ENCODE data around the gene LHX2. TPM values are rescaled to one million over a fixed set of nuclear protein-coding genes. Genes with fewer than 3 reads are reported as not detected.
A peak's percentile ranks its signal among the peaks of the same experiment; 100 is the strongest.

Gene LHX2
- total and polyA plus RNA-seq, 5 donors: 0.07 to 0.17 TPM; not detected in 3

GRCh38 chr9:124036578-124036977, 25.0 kb downstream of the LHX2 start:
- H3K4me1 ChIP-seq (ENCODE audit: control insufficient read depth, insufficient read depth, low read length): peaks cover 2% of the 10 kb centered on the region
- no peak for DNase-seq
- no peak for ATAC-seq
- no peaks in the 10 kb centered on the region for H3K9me3 ChIP-seq (ENCODE audit: control insufficient read depth, low read length)
- H3K4me3 ChIP-seq (ENCODE audit: low read length): no peak overlapping the region
- H3K27me3 ChIP-seq (ENCODE audit: control insufficient read depth, insufficient read depth): no peaks in the 10 kb centered on the region
- no peak overlapping the region for H3K27ac ChIP-seq (ENCODE audit: low read length)
- WGBS: 96% methylated on average over 1 of the region's 1 CpG
- intact Hi-C loops (cut with DNase I): loop anchor here in 1 of 4 donors (10.0 kb wide), 1 partner anchor 322 kb away; no protein-coding TSS in a partner anchor

GRCh38 chr9:124037790-124038189, 26.2 kb downstream of the LHX2 start:
- no peak overlapping the region for H3K4me3 ChIP-seq (ENCODE audit: low read length)
- no peaks in the 10 kb centered on the region for H3K9me3 ChIP-seq (ENCODE audit: control insufficient read depth, low read length)
- WGBS: 60% methylated on average over 6 of the region's 6 CpGs
- DNase-seq (no peak), ATAC-seq (no peak)
- H3K4me1 ChIP-seq (ENCODE audit: control insufficient read depth, insufficient read depth, low read length): peaks cover 2% of the 10 kb centered on the region
- H3K27ac ChIP-seq (ENCODE audit: low read length): no peak overlapping the region
- no peaks in the 10 kb centered on the region for H3K27me3 ChIP-seq (ENCODE audit: control insufficient read depth, insufficient read depth)
- intact Hi-C loops (cut with DNase I): loop anchor here in 1 of 4 donors (10.0 kb wide), 1 partner anchor 323 kb away; no protein-coding TSS in a partner anchor

GRCh38 chr9:124038239-124038638, 26.7 kb downstream of the LHX2 start:
- Histone ChIP-seq H3K4me1 (ENCODE audit: control insufficient read depth, insufficient read depth, low read length) (peaks cover 2% of the 10 kb centered on the region), H3K9me3 (ENCODE audit: control insufficient read depth, low read length) (no peaks in the 10 kb centered on the region), H3K27ac (ENCODE audit: low read length) (no peak overlapping the region), H3K27me3 (ENCODE audit: control insufficient read depth, insufficient read depth) (no peaks in the 10 kb centered on the region), H3K4me3 (ENCODE audit: low read length) (no peak overlapping the region)
- DNase-seq: no peak
- ATAC-seq: no peak
- WGBS: 28% methylated on average over 6 of the region's 6 CpGs
- intact Hi-C loops (cut with DNase I): loop anchor here in 1 of 4 donors (10.0 kb wide), 1 partner anchor 323 kb away; no protein-coding TSS in a partner anchor

- no peak overlapping the region for H3K27ac ChIP-seq (ENCODE audit: low read length)
- ATAC-seq (no peak), DNase-seq (no peak)
- peaks cover 2% of the 10 kb centered on the region for H3K4me1 ChIP-seq (ENCODE audit: control insufficient read depth, insufficient read depth, low read length)
- no peaks in the 10 kb centered on the region for H3K27me3 ChIP-seq (ENCODE audit: control insufficient read depth, insufficient read depth)
- no peak overlapping the region for H3K4me3 ChIP-seq (ENCODE audit: low read length)
- intact Hi-C loops (cut with DNase I): loop anchor here in 1 of 4 donors (10.0 kb wide), 1 partner anchor 324 kb away; no protein-coding TSS in a partner anchor
- no peaks in the 10 kb centered on the region for H3K9me3 ChIP-seq (ENCODE audit: control insufficient read depth, low read length)
- 77% methylated on average over 9 of the region's 9 CpGs for whole genome bisulfite sequencing
These were observed 27.4 kb downstream of the LHX2 start for GRCh38 chr9:124038790-124039633.

GRCh38 chr9:124040186-124040931, 28.8 kb downstream of the LHX2 start:
- intact Hi-C loops (cut with DNase I): loop anchor here in 3 of 4 donors (5.0 to 10.0 kb wide), 3 partner anchors 493 to 626 kb away; no protein-coding TSS in a partner anchor
- ATAC-seq (peak in 1 of 2 donors; percentile 5), DNase-seq (no peak)
- Histone ChIP-seq H3K4me3 (ENCODE audit: low read length) (peak overlapping the region; percentile 50), H3K27me3 (ENCODE audit: control insufficient read depth, insufficient read depth) (no peaks in the 10 kb centered on the region), H3K4me1 (ENCODE audit: control insufficient read depth, insufficient read depth, low read length) (peaks cover 2% of the 10 kb centered on the region), H3K27ac (ENCODE audit: low read length) (no peak overlapping the region), H3K9me3 (ENCODE audit: control insufficient read depth, low read length) (no peaks in the 10 kb centered on the region)
- WGBS: 28% methylated on average over 21 of the region's 21 CpGs

GRCh38 chr9:124040935-124041816, 29.6 kb downstream of the LHX2 start:
- no peaks in the 10 kb centered on the region for H3K27me3 ChIP-seq (ENCODE audit: control insufficient read depth, insufficient read depth)
- H3K4me3 ChIP-seq (ENCODE audit: low read length): peak overlapping the region; percentile 50
- WGBS: 9% methylated on average over 55 of the region's 55 CpGs
- no peak overlapping the region for H3K27ac ChIP-seq (ENCODE audit: low read length)
- intact Hi-C loops (cut with DNase I): loop anchor here in 3 of 4 donors (5.0 to 10.0 kb wide), 3 partner anchors 494 to 626 kb away; no protein-coding TSS in a partner anchor
- peaks cover 2% of the 10 kb centered on the region for H3K4me1 ChIP-seq (ENCODE audit: control insufficient read depth, insufficient read depth, low read length)
- no peaks in the 10 kb centered on the region for H3K9me3 ChIP-seq (ENCODE audit: control insufficient read depth, low read length)
- ATAC-seq (peak; percentile 23 to 58), DNase-seq (peak; percentile 44 to 85 (median 81))

- Histone ChIP-seq H3K4me1 (ENCODE audit: control insufficient read depth, insufficient read depth, low read length) (peaks cover 2% of the 10 kb centered on the region), H3K9me3 (ENCODE audit: control insufficient read depth, low read length) (no peaks in the 10 kb centered on the region), H3K27ac (ENCODE audit: low read length) (no peak overlapping the region), H3K27me3 (ENCODE audit: control insufficient read depth, insufficient read depth) (no peaks in the 10 kb centered on the region), H3K4me3 (ENCODE audit: low read length) (no peak overlapping the region)
- 70% methylated on average over 4 of the region's 4 CpGs for WGBS
- intact Hi-C loops (cut with DNase I): loop anchor here in 3 of 4 donors (5.0 to 10.0 kb wide), 3 partner anchors 494 to 627 kb away; no protein-coding TSS in a partner anchor
- ATAC-seq (no peak), DNase-seq (no peak)
These were observed 30.2 kb downstream of the LHX2 start for GRCh38 chr9:124041817-124042116.

GRCh38 chr9:124042201-124042721, 30.7 kb downstream of the LHX2 start:
- H3K27me3 ChIP-seq (ENCODE audit: control insufficient read depth, insufficient read depth): no peaks in the 10 kb centered on the region

GRCh38 chr9:124044448-124044847, 32.9 kb downstream of the LHX2 start:
- Histone ChIP-seq H3K27ac (ENCODE audit: low read length) (no peak overlapping the region), H3K4me3 (ENCODE audit: low read length) (no peak overlapping the region), H3K9me3 (ENCODE audit: control insufficient read depth, low read length) (no peaks in the 10 kb centered on the region), H3K4me1 (ENCODE audit: control insufficient read depth, insufficient read depth, low read length) (peaks cover 2% of the 10 kb centered on the region), H3K27me3 (ENCODE audit: control insufficient read depth, insufficient read depth) (no peaks in the 10 kb centered on the region)
- ATAC-seq (no peak), DNase-seq (no peak)
- WGBS: 90% methylated on average over 5 of the region's 5 CpGs
- intact Hi-C loops (cut with DNase I): loop anchor here in 3 of 4 donors (5.0 to 10.0 kb wide), 3 partner anchors 497 to 630 kb away; no protein-coding TSS in a partner anchor

More at GRCh38 chr9:124042201-124042721, 30.7 kb downstream of the LHX2 start:
- Histone ChIP-seq H3K4me1 (ENCODE audit: control insufficient read depth, insufficient read depth, low read length) (peaks cover 2% of the 10 kb centered on the region), H3K4me3 (ENCODE audit: low read length) (no peak overlapping the region), H3K9me3 (ENCODE audit: control insufficient read depth, low read length) (no peaks in the 10 kb centered on the region), H3K27ac (ENCODE audit: low read length) (no peak overlapping the region)
- intact Hi-C loops (cut with DNase I): loop anchor here in 3 of 4 donors (5.0 to 10.0 kb wide), 3 partner anchors 495 to 627 kb away; no protein-coding TSS in a partner anchor
- 54% methylated on average over 11 of the region's 11 CpGs for WGBS
- peak in 1 of 3 donors; percentile 50 for DNase-seq
- ATAC-seq: no peak
